Fibroblast of lung (primary cell): ENCODE data around the gene TTLL10.

Experiments used
- EZH2 ChIP-seq: IDR thresholded peaks from 2 replicates; pipeline ENCODE4 v1.5.1; 2012; ENCODE audit warnings: low read length, control low read depth, mild to moderate bottlenecking; ENCODE audit errors: missing control alignments
- TF ChIP-seq, protein P1 (sequence below), 2 donors: IDR thresholded peaks in 1 of 2; conservative IDR thresholded peaks in 1 of 2; 1 replicate in 1 of 2; 2 replicates in 1 of 2; pipeline ENCODE4 v1.5.1; 2011 to 2012; ENCODE audit warnings: low read length in 2 of 2, control low read depth in 1 of 2, inconsistent platforms in 1 of 2, low read depth in 1 of 2, mild to moderate bottlenecking in 1 of 2

DNA sequence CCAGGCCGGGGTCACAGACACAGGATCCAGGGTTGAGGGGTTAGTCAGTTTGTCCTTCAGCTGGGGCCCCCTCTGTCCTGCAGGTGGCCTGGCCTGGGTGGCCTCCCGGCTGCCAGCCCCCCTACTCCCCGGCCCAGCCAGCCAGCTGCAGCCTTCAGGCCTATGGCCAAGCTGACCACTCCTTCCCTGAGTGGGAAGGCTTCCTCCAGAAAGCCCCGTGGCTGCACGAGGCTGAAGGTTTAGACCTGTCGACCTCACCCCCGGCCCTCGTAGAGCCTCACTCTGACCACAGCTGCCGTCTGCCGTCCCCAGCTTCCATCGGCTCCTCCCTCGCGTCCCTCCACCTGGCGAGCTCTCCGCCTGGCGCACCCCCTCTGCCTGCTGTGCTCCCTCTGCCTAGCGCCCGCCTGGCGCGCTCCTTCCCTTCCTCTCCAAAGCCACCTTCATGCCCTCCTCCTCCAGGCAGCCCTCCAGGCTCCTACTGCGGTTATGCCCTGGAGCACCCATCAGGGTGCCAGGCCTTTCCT lies 9.6 kb downstream of the TTLL10 start:
- TF ChIP-seq, protein P1, sequence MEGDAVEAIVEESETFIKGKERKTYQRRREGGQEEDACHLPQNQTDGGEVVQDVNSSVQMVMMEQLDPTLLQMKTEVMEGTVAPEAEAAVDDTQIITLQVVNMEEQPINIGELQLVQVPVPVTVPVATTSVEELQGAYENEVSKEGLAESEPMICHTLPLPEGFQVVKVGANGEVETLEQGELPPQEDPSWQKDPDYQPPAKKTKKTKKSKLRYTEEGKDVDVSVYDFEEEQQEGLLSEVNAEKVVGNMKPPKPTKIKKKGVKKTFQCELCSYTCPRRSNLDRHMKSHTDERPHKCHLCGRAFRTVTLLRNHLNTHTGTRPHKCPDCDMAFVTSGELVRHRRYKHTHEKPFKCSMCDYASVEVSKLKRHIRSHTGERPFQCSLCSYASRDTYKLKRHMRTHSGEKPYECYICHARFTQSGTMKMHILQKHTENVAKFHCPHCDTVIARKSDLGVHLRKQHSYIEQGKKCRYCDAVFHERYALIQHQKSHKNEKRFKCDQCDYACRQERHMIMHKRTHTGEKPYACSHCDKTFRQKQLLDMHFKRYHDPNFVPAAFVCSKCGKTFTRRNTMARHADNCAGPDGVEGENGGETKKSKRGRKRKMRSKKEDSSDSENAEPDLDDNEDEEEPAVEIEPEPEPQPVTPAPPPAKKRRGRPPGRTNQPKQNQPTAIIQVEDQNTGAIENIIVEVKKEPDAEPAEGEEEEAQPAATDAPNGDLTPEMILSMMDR (conservative IDR thresholded peaks at IDR 0.05 in 1 of 2, IDR thresholded peaks at IDR 0.05 in 1 of 2; ENCODE audit: low read depth in 1 of 2, low read length in 2 of 2): no peak
- TF ChIP-seq EZH2: no peak
